ENCODE results near the gene PEBP1.
"Not testable (repeated sequence)": the region's sequence is repeated elsewhere in the genome, so short reads cannot be mapped to it uniquely, and the experiment has no call there.

PEBP1 gene

GRCh38 chr12:118125743-118126118, 10.2 kb upstream of the PEBP1 start:
- Histone ChIP-seq H3K9me3 (no peaks in the 10 kb centered on the region), H3K27me3 (no peaks in the 10 kb centered on the region), H3K4me3 (ENCODE audit: low read depth, low read length) (no peak overlapping the region), H3K36me3 (no peaks in the 10 kb centered on the region), H3K4me1 (no peaks in the 10 kb centered on the region)
- no peak for DNase-seq
- TF ChIP-seq CTCF (IDR thresholded peaks at IDR 0.05; ENCODE audit: low read depth, low read length), result no peak

- Histone ChIP-seq H3K4me1 (no peaks in the 10 kb centered on the region), H3K27me3 (no peaks in the 10 kb centered on the region), H3K4me3 (ENCODE audit: low read depth, low read length) (no peak overlapping the region), H3K9me3 (no peaks in the 10 kb centered on the region), H3K36me3 (no peaks in the 10 kb centered on the region)
- TF ChIP-seq CTCF (IDR thresholded peaks at IDR 0.05; ENCODE audit: low read depth, low read length), result no peak
- DNase-seq, result no peak
Observed at GRCh38 chr12:118126119-118126757, 9.7 kb upstream of the PEBP1 start.

GRCh38 chr12:118127867-118128266, 8.1 kb upstream of the PEBP1 start:
- Histone ChIP-seq H3K4me1 (no peaks in the 10 kb centered on the region), H3K9me3 (no peaks in the 10 kb centered on the region), H3K4me3 (ENCODE audit: low read depth, low read length) (no peak overlapping the region), H3K36me3 (no peaks in the 10 kb centered on the region), H3K27me3 (no peaks in the 10 kb centered on the region)
- no peak for TF ChIP-seq CTCF (IDR thresholded peaks at IDR 0.05; ENCODE audit: low read depth, low read length)
- DNase-seq, result no peak

GRCh38 chr12:118129436-118129835, 6.5 kb upstream of the PEBP1 start:
- not testable (repeated sequence) for H3K9me3 ChIP-seq; H3K36me3 ChIP-seq; H3K4me3 ChIP-seq (ENCODE audit: low read depth, low read length); H3K27me3 ChIP-seq; H3K4me1 ChIP-seq; DNase-seq

GRCh38 chr12:118136559-118137003, 657 bp downstream of the PEBP1 start:
- H3K4me1 ChIP-seq, result no peaks in the 10 kb centered on the region
- peak overlapping the region; percentile 95 for H3K4me3 ChIP-seq (ENCODE audit: low read depth, low read length)
- no peaks in the 10 kb centered on the region for H3K9me3 ChIP-seq
- TF ChIP-seq CTCF (IDR thresholded peaks at IDR 0.05; ENCODE audit: low read depth, low read length), result no peak
- DNase-seq, result peak; percentile 33
- no peaks in the 10 kb centered on the region for H3K27me3 ChIP-seq
- H3K36me3 ChIP-seq, result peaks cover 48% of the 10 kb centered on the region

- DNase-seq, result no peak
- Histone ChIP-seq H3K4me1 (no peaks in the 10 kb centered on the region), H3K36me3 (peaks cover 54% of the 10 kb centered on the region), H3K4me3 (ENCODE audit: low read depth, low read length) (peak overlapping the region; percentile 95), H3K27me3 (no peaks in the 10 kb centered on the region), H3K9me3 (no peaks in the 10 kb centered on the region)
- no peak for TF ChIP-seq CTCF (IDR thresholded peaks at IDR 0.05; ENCODE audit: low read depth, low read length)
Observed at GRCh38 chr12:118137148-118137678, 1.3 kb downstream of the PEBP1 start.
